GM19328 (cell line): ENCODE data around the gene SYNM.

Experiments
- ATAC-seq: cut with Tn5 transposase; IDR thresholded peaks from one replicate; pipeline ENCODE4 v1.9.1; 2021; ENCODE audit warnings: mild to moderate bottlenecking, moderate library complexity; ENCODE audit not compliant: unreplicated experiment

SYNM gene

GRCh38 chr15:99165020-99165790 is 60.3 kb downstream of the SYNM start:
- no peak for ATAC-seq

- no peak for ATAC-seq
These were observed 61.2 kb downstream of the SYNM start for GRCh38 chr15:99165956-99166689.

DNA sequence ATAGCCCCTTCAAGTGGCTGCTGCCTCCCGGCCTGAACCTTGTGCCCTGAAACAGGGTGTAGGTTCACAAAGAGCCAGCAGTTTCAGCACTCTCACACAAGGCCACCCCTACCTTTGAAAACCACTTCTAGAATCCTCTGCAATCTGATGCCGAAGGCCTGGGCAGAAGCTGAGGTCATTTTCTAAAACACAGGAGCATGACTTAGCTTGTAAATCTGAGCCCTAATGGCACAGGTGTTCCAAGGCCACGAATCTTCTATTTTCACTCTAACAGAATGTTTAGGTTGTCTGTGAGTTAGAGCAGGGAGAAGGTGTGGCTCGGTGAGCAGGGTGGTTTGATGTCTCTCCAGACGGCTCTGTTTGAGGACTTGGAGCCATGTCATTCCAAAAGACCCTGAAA is 62.3 kb downstream of the SYNM start:
- ATAC-seq, result no peak

DNA sequence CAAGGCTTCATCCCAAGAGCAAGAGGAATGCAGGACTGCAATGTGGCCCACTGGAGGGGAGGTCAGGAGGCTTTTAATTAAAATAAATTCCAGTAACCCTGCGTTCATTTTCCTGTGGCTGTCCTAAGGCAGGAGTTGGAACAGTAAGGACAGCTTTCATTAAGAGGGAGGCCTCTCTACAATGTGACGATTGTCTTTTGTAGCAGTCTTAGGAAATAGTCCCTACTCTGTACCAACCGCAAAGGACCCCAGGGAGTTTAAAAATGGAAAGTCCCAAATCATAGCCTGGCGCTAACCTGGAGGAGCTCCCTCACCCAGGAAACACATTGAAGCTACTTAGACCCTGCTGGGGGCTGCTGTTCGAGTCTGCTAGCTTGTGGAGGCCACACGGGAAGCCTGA is 62.8 kb downstream of the SYNM start:
- no peak for ATAC-seq

DNA sequence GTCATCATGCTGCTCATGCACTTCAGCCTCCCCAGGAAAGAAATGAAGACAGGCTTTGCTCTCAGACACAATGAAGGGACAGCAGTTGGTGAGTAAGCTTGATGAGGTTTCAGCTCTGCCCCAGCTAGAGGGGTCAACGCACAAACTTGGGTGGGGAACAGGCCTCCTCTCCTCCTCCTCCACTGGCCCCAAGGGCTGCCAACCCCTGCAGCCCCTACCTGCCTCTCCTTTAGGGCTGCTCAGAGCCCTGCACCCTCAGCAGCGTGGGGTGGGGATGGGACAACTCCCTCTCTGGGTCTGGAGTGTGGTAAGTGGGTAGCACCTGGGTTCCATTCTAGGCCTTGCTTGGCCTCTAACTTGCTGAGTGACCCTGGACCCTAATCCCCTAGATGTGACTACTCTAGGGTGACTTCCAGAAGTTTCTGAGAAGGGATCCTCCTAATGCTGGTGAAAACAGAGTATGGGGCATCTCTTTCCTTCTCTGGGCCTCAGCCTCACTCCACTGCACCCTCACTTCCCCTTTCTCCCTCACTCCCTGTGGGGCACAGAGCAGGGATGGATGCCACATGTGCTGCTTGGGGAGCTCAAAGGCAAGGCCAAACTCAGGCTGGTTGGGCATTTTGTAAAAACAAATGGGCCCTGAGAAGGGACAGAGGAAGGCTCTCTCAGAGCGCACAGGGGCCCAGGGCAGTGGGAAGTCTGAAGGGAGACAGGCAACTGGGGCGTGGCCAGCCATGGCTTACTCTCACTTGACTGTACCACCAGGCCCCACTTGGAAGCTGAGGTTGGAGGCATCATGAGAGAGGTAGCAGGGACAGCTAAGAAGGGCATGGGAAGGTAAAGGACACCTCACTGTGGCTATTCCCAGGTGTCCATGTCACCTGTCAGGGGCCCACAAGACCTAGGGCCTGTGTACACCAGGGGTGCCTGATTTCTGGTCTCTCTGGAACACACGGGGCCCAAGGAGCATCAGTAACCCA is 64.0 kb downstream of the SYNM start:
- no peak for ATAC-seq

DNA sequence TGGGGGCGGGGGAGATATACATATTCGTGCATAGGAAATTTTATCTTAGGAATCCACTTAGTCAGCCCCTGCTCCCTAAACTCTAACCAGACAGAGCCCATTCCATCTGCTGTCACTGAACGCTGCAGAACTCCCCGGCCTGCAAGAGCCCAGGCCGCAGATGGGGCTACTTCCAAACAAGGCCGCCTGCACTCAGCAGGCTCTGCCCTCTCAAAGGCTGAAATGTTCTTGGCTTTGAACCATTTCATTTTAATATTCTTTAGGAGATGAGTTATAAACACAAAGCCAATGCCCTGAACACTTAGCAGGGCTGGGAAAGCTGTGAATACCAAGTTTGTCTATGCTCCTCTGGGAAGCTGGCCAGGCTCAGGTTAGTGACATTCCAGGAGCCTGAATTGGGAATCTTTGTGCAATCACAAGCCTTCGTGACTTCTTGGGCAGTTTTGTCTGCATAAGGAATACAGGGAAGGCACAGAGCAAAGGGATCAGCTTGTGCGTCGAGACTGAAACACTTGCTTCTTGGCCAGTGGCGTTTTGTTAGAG is 65.0 kb downstream of the SYNM start:
- no peak for ATAC-seq

- no peak for ATAC-seq
These were observed 65.7 kb downstream of the SYNM start for GRCh38 chr15:99170476-99171065.

DNA sequence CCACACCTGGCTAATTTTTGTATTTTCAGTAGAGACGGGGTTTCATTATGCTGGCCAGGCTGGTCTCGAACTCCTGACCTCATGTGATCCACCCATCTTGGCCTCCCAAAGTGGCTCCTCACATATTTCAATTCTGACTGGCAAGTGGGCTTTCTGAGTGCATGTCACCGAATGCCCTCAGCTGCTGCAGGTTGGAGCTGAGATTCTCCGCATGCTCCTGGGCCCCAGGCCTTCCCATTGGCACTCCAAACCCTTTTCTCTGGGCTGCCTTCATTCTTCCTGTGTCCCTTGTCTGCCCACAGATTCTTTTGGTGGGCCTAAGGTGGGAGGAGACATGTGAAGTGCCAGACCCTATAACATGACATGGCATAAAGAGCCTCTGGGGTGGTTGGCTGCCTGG is 67.3 kb downstream of the SYNM start:
- no peak for ATAC-seq

- no peak for ATAC-seq
These were observed 68.1 kb downstream of the SYNM start for GRCh38 chr15:99172989-99173388.

DNA sequence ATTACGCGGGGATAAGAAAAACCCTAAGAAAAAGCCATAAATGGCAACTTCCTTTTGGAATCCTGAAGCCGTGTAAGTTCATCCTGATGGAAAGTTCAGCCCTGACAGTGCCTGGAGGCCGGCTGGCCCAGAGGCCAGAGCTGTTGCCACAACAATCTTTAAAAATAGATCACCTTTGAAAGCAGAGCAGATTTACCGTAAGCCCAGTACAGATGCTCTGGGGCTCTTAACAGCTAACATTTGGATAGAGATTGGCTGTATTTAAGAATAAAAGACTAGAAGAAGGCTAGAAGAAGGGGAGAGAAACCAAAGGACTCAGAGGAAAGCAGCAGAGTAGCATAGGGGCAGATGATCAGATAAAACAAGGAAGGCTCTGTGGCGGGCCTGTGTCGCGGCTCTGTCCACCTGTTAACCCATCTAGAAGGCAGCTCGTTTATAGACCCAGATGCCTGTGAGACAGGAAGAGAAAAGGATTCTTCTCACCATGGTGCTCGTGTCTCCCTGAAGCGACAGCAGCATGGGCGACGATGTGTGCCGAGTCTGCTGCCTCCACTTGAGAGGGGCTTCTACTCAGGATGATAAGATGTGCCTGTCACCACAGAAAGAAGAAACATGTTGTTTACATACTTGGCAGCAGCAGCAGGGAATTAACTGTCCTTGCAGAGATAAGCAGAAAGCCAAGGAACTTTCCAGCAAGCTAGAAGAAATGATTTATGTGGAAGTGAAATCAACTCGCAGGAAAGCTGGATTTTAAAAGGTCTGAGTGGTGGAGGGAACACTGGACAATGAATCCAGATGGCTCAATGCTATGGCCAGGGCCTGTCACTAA is 69.9 kb downstream of the SYNM start:
- no peak for ATAC-seq

DNA sequence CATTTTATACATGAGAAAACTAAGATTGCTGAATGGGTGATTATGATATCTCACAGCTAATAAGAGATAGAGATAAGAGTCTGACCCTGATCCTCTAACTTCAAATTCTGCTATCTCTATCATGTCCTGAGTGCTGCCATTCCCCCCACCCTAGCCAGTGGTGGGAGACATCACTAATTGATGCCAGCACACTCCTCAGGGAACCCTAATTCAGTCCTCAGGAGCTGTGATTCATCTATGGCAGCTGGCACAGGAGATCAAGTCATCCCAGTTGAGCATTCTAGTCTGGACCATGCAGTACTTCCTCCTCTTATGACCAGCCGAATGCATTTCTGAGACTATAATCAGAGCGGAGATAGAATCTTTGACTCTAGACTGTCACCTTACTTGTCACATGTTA is 71.9 kb downstream of the SYNM start:
- no peak for ATAC-seq

DNA sequence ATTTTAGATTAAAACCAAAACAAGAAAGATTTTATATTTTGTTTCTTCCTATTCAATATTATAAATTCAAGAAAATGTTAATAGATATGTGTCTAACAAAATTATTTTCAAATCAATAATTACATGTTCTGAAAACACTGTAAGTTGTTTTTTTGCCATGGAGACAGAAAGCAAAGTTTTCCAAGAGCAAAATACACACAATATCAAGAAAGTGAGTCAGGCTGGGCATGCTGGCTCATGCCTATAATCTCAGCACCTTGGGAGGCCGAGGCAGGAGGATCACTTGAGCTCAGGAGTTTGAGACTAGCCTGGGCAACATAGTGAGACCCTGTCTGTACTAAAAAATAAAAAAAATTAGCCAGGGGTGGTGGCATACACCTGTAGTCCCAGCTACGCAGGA is 72.8 kb downstream of the SYNM start:
- ATAC-seq, result no peak

DNA sequence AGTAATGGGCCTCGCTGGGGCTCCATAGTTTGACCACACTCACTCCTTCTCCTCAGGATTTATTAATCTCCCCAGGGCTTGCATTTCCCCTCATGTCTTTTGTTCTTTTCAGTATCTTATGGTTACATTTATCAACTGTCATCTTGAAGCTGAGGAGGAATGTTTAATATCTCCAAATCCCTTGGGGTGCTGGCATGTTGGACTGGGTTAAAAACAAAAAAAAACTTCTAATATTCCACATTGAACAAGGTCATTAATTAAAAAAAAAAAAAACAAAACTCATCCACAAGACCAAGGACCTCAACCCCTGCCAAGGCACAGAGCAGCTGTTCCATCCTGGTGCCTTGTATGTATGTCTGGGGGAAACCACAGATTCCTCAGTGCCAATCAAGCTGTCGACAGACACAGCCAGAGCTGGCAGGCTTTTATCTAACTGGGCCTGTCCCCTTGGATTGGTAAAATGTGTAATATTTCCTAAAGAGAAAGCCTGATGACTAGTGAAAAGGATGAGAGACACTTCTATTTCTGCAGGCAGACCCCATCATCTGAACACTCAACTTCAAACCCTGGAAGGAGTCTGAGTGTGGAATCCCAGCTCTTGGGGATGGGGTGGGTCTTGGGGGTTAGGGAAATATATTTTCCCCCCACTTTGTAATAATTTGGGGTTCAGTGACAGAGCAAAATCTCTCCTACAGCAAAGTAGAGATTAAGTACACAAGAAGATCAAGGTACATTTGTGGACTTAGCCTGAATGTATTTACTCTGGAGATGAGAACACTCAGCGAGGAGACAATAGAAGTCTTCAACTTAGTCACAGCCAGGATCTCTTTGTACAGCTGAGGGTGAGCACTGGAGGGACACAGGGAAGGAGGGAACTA is 75.4 kb downstream of the SYNM start:
- ATAC-seq, result no peak

DNA sequence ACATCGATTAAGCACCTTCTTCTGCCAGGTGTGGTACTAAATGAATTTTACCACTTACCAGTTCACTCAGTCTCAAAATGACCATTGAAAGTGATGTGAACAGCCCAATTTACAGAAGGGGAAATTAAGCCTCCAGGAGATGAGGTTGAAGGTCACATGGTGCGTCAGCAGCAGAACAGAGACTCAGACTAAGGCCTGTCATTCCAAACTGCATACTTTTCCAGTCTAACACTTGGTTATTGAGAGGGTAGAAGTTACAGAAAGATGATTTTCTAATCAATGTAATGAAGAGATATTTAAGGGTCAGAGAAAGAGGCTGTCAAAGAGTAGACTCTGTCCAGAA is 76.1 kb downstream of the SYNM start:
- ATAC-seq, result no peak

DNA sequence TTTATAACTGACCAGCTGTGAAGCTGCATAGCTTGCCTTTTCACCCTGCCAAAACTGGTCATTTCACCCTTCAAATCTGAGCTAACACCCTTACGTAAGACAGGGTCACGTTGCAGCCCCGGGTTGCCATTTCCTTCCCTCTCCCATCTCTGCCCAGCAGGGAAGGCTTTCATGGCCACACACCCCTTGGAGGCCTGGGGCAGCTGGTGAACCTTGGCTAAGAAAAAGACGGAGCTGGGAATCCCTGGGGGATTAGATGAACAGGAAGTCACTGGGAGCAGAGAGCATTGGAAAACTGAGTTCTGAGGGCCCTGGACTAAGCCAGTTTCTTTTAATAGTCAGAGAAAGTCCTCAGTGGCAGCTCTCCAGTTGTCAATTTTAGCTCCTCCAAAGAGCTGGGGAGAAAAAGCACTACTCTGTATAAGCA is 76.7 kb downstream of the SYNM start:
- ATAC-seq, result no peak

- ATAC-seq, result no peak
These were observed 77.9 kb downstream of the SYNM start for GRCh38 chr15:99182791-99183190.
